Fibroblast of peridontal ligament (primary cell): ENCODE measurements around the gene TMEM141.

Source experiments
- DNase-seq: peaks from one replicate; pipeline ENCODE4 v3.0.0-alpha.2; 2010; ENCODE audit errors: extremely low read depth

Gene TMEM141

GRCh38 chr9:136814725-136815421 lies 23.7 kb downstream of the TMEM141 start:
- no peak for DNase-seq

GRCh38 chr9:136815422-136815782 lies 24.3 kb downstream of the TMEM141 start:
- DNase-seq: no peak

GRCh38 chr9:136820971-136821825 lies 30.1 kb downstream of the TMEM141 start:
- DNase-seq: no peak

GRCh38 chr9:136821826-136822544 lies 30.8 kb downstream of the TMEM141 start:
- no peak for DNase-seq

- no peak for DNase-seq
Measured at GRCh38 chr9:136823136-136824046, 32.2 kb downstream of the TMEM141 start.

- no peak for DNase-seq
Measured at GRCh38 chr9:136824496-136825225, 33.5 kb downstream of the TMEM141 start.

GRCh38 chr9:136825295-136826187 lies 34.4 kb downstream of the TMEM141 start:
- DNase-seq: no peak

GRCh38 chr9:136826188-136826541 lies 35.0 kb downstream of the TMEM141 start:
- no peak for DNase-seq

GRCh38 chr9:136826703-136827582 lies 35.8 kb downstream of the TMEM141 start:
- DNase-seq: no peak

GRCh38 chr9:136827794-136828473 lies 36.8 kb downstream of the TMEM141 start:
- DNase-seq: no peak

GRCh38 chr9:136828474-136829140 lies 37.5 kb downstream of the TMEM141 start:
- no peak for DNase-seq

- no peak for DNase-seq
Measured at GRCh38 chr9:136829412-136829811, 38.3 kb downstream of the TMEM141 start.

GRCh38 chr9:136829981-136830885 lies 39.1 kb downstream of the TMEM141 start:
- no peak for DNase-seq

- DNase-seq: no peak
Measured at GRCh38 chr9:136831002-136831719, 40.0 kb downstream of the TMEM141 start.

GRCh38 chr9:136831720-136832104 lies 40.6 kb downstream of the TMEM141 start:
- DNase-seq: no peak

- no peak for DNase-seq
Measured at GRCh38 chr9:136832581-136832980, 41.4 kb downstream of the TMEM141 start.
